Hepatocyte (in vitro differentiated cells): ENCODE data around the gene NELFB. TPM values are rescaled to one million over a fixed set of nuclear protein-coding genes. Genes with fewer than 3 reads are reported as not detected.

Experiments used
- DNase-seq: peaks from one replicate; pipeline ENCODE4 v3.0.0-alpha.2; 2016; ENCODE audit warnings: low spot score
- H2AFZ ChIP-seq: fragments of 200-600 bp; sonication (generic); 2 replicates; pipeline ENCODE4 v1.6.0; 2016; ENCODE audit warnings: antibody characterized with exemption, mild to moderate bottlenecking
- H3K27ac ChIP-seq: fragments of 200-600 bp; sonication (generic); 2 replicates; pipeline ENCODE4 v1.5.1; 2016; ENCODE audit warnings: mild to moderate bottlenecking
- H3K27me3 ChIP-seq: fragments of 200-600 bp; sonication (generic); 2 replicates; pipeline ENCODE4 v1.6.1; 2016
- H3K36me3 ChIP-seq: fragments of 200-600 bp; sonication (generic); replicated peaks from 2 replicates; pipeline ENCODE4 v1.5.1; 2016; ENCODE audit warnings: low read depth; ENCODE audit not compliant: insufficient read depth
- H3K4me1 ChIP-seq: fragments of 200-600 bp; sonication (generic); 2 replicates; pipeline ENCODE4 v1.5.1; 2016; ENCODE audit warnings: mild to moderate bottlenecking, moderate library complexity; ENCODE audit not compliant: insufficient read depth
- H3K4me2 ChIP-seq: fragments of 200-600 bp; sonication (generic); 2 replicates; pipeline ENCODE4 v1.6.0; 2016
- H3K4me3 ChIP-seq: fragments of 200-600 bp; sonication (generic); 2 replicates; pipeline ENCODE4 v1.5.1; 2016; ENCODE audit warnings: mild to moderate bottlenecking
- H3K79me2 ChIP-seq: fragments of 200-600 bp; sonication (generic); 2 replicates; pipeline ENCODE4 v1.6.0; 2017; ENCODE audit warnings: mild to moderate bottlenecking
- H3K9me2 ChIP-seq: fragments of 200-600 bp; sonication (generic); replicated peaks from 2 replicates; pipeline ENCODE4 v1.6.0; 2017; ENCODE audit warnings: mild to moderate bottlenecking; ENCODE audit not compliant: insufficient read depth
- H3K9me3 ChIP-seq: fragments of 200-600 bp; sonication (generic); 2 replicates; pipeline ENCODE4 v1.5.1; 2016; ENCODE audit warnings: low read depth, mild to moderate bottlenecking
- H4K20me1 ChIP-seq: fragments of 200-600 bp; sonication (generic); 2 replicates; pipeline ENCODE4 v1.6.0; 2016; ENCODE audit warnings: mild to moderate bottlenecking; ENCODE audit not compliant: insufficient read depth, poor library complexity, severe bottlenecking
- EZH2 ChIP-seq: fragments of 200-600 bp; sonication (generic); IDR thresholded peaks from 2 replicates; pipeline ENCODE4 v1.6.1; 2016; ENCODE audit warnings: antibody characterized with exemption, mild to moderate bottlenecking, borderline replicate concordance
- EZH2phosphoT487 ChIP-seq: fragments of 200-600 bp; sonication (generic); IDR thresholded peaks from one replicate; pipeline ENCODE4 v1.6.1; 2018; ENCODE audit warnings: antibody characterized with exemption, mild to moderate bottlenecking, low read depth, moderate library complexity; ENCODE audit not compliant: unreplicated experiment, severe bottlenecking
- WGBS: methylation state at CpG from one replicate; pipeline ENCODE4 v1.1.6; 2016; ENCODE audit warnings: low lambda C conversion rate; ENCODE audit errors: missing lambda C conversion rate; 5-methylcytosine and 5-hydroxymethylcytosine counted together
- polyA plus RNA-seq: library from polyadenylated mRNA; unstranded; fragments of >200 nt; fragmentation: Nextera tagmentation; extraction: Ambion mirVana; gene quantifications from 2 replicates; pipeline ENCODE4 v1.2.1, GENCODE V29; 2016
- total RNA-seq: library from RNA; depleted of rRNA; stranded (reverse); fragments of >200 nt; gene quantifications from 2 replicates; pipeline ENCODE4 v1.2.3, GENCODE V29; 2014
- TF ChIP-seq, protein P1 (sequence below): fragments of 200-600 bp; sonication (generic); IDR thresholded peaks from 2 replicates; pipeline ENCODE4 v1.5.1; 2016; ENCODE audit warnings: antibody characterized with exemption, mild to moderate bottlenecking; ENCODE audit not compliant: poor library complexity

The NELFB gene
- total and polyA plus RNA-seq, 2 experiments from 2014 or later, result 41.4 to 63.5 TPM

GRCh38 chr9:137270929-137271695 is 16.0 kb downstream of the NELFB start:
- H4K20me1 ChIP-seq, result no peaks in the 10 kb centered on the region
- no peak for TF ChIP-seq EZH2
- H3K79me2 ChIP-seq, result no peaks in the 10 kb centered on the region
- H3K4me1 ChIP-seq, result peaks cover 4% of the 10 kb centered on the region
- WGBS, result 93% methylated on average over 30 of the region's 32 CpGs
- H3K4me3 ChIP-seq, result no peak overlapping the region
- no peaks in the 10 kb centered on the region for H3K27me3 ChIP-seq
- H2AFZ ChIP-seq, result no peak overlapping the region
- DNase-seq, result no peak
- H3K36me3 ChIP-seq, result no peaks in the 10 kb centered on the region
- H3K4me2 ChIP-seq, result no peak overlapping the region
- no peaks in the 10 kb centered on the region for H3K9me3 ChIP-seq
- no peaks in the 10 kb centered on the region for H3K9me2 ChIP-seq
- no peak overlapping the region for H3K27ac ChIP-seq

DNA sequence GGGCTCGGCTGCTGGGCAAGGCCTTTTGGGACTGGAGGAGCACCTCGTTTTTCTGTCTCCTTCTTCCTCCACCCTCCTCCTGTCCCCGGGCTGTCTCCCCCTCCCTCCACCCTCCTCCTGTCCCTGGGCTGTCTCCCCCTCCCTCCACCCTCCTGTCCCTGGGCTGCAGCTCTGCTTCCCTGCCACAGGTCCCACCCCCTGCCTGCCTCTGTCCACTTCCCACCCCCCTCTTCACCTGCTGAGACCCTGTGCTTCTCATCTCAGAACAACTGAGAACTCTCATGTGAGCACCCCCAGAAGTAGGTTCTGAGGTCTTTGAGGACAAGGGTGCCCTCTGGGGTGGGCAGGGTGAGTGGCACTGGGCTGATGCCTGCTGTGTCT is 16.6 kb downstream of the NELFB start:
- H3K79me2 ChIP-seq, result no peaks in the 10 kb centered on the region
- no peaks in the 10 kb centered on the region for H3K9me3 ChIP-seq
- no peak overlapping the region for H3K27ac ChIP-seq
- H3K4me1 ChIP-seq, result peaks cover 10% of the 10 kb centered on the region
- no peaks in the 10 kb centered on the region for H4K20me1 ChIP-seq
- no peak overlapping the region for H2AFZ ChIP-seq
- no peak for TF ChIP-seq EZH2phosphoT487
- TF ChIP-seq, protein P1, sequence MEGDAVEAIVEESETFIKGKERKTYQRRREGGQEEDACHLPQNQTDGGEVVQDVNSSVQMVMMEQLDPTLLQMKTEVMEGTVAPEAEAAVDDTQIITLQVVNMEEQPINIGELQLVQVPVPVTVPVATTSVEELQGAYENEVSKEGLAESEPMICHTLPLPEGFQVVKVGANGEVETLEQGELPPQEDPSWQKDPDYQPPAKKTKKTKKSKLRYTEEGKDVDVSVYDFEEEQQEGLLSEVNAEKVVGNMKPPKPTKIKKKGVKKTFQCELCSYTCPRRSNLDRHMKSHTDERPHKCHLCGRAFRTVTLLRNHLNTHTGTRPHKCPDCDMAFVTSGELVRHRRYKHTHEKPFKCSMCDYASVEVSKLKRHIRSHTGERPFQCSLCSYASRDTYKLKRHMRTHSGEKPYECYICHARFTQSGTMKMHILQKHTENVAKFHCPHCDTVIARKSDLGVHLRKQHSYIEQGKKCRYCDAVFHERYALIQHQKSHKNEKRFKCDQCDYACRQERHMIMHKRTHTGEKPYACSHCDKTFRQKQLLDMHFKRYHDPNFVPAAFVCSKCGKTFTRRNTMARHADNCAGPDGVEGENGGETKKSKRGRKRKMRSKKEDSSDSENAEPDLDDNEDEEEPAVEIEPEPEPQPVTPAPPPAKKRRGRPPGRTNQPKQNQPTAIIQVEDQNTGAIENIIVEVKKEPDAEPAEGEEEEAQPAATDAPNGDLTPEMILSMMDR, result no peak
- TF ChIP-seq EZH2, result no peak
- no peaks in the 10 kb centered on the region for H3K9me2 ChIP-seq
- no peak overlapping the region for H3K4me3 ChIP-seq
- 83% methylated on average over 1 of the region's 3 CpGs for WGBS
- no peak for DNase-seq
- H3K27me3 ChIP-seq, result no peaks in the 10 kb centered on the region
- H3K36me3 ChIP-seq, result no peaks in the 10 kb centered on the region
- H3K4me2 ChIP-seq, result no peak overlapping the region

DNA sequence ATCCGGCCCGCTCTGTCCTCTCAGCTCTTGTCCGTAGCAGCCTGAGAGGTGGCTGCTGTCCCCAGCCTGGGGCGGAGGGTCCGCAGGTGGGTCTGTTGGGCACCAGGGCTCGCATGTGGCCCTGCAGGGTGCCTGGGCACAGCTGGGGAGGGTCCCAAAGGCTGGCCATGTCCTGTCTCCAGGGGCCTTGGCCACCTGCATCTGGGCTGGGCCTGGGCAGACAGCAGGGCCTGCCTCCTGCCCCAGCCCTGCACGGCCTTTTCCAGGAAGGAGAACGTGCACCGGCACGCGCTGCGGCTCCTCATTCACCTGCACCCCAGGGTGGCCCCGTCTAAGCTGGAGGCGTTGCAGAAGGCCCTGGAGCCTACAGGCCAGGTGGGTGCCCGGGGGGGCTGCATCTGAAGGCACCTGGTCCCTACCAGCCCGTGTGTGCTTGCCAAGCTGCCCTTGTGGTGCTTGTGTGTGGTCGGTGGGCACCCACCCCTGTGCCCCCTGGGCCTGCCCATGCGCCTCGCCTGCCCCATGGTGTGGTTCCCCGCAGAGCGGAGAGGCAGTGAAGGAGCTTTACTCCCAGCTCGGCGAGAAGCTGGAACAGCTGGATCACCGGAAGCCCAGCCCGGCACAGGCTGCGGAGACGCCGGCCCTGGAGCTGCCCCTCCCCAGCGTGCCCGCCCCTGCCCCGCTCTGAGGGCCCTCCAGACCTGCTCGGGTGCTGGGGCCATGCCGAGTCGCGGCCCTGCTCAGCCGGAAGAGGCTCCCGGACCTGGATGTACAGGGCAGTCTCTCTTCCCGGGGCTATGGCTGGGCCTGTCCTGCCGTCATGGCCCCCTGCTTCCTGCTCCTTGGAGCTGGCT is 17.3 kb downstream of the NELFB start:
- H3K27me3 ChIP-seq, result no peaks in the 10 kb centered on the region
- no peak overlapping the region for H3K27ac ChIP-seq
- no peak overlapping the region for H3K4me2 ChIP-seq
- no peaks in the 10 kb centered on the region for H3K9me2 ChIP-seq
- no peaks in the 10 kb centered on the region for H4K20me1 ChIP-seq
- WGBS, result 94% methylated on average over 30 of the region's 39 CpGs
- H3K36me3 ChIP-seq, result no peaks in the 10 kb centered on the region
- no peaks in the 10 kb centered on the region for H3K79me2 ChIP-seq
- H3K9me3 ChIP-seq, result no peaks in the 10 kb centered on the region
- no peak for DNase-seq
- TF ChIP-seq EZH2phosphoT487 (no peak), EZH2 (no peak)
- TF ChIP-seq, protein P1, result no peak
- no peak overlapping the region for H2AFZ ChIP-seq
- H3K4me3 ChIP-seq, result no peak overlapping the region
- peaks cover 17% of the 10 kb centered on the region for H3K4me1 ChIP-seq

DNA sequence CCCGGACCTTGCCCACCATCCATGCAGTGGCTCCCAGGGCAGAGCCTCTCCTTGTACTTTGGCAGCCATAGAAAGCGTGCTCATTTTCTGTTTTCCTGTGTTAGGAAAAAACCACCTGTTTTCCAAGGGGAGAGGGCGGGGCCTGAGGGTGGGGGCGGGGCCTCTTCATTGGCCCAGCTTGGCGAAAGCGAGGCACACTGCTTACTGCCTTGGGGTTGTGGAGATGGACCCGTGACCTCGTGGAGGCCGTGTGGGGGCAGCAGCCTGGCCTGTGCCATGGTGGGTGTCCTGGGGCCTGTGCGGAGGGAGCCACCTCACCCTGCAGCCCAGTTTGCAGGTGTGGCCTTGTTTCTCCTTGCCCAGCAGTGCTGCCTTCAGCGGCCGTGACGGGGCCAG is 18.0 kb downstream of the NELFB start:
- Histone ChIP-seq H3K9me2 (no peaks in the 10 kb centered on the region), H4K20me1 (no peaks in the 10 kb centered on the region), H3K4me1 (peaks cover 17% of the 10 kb centered on the region), H3K27ac (no peak overlapping the region), H3K9me3 (no peaks in the 10 kb centered on the region), H3K4me2 (no peak overlapping the region), H3K79me2 (no peaks in the 10 kb centered on the region), H3K4me3 (no peak overlapping the region), H3K27me3 (no peaks in the 10 kb centered on the region), H2AFZ (no peak overlapping the region), H3K36me3 (no peaks in the 10 kb centered on the region)
- no peak for DNase-seq
- 91% methylated on average over 11 of the region's 13 CpGs for WGBS
- TF ChIP-seq EZH2, result no peak
- TF ChIP-seq, protein P1, result no peak
- TF ChIP-seq EZH2phosphoT487, result no peak
